G401.6 (cell line): ENCODE results near the gene TMEM198.
A peak's percentile ranks its signal among the peaks of the same experiment; 100 is the strongest.

Experiments
- FAIRE-seq: peaks from 2 replicates; lab custom pipeline; 2012; peaks lifted over from hg19 to GRCh38; lab: Jason Lieb, UNC

The TMEM198 gene, protein sequence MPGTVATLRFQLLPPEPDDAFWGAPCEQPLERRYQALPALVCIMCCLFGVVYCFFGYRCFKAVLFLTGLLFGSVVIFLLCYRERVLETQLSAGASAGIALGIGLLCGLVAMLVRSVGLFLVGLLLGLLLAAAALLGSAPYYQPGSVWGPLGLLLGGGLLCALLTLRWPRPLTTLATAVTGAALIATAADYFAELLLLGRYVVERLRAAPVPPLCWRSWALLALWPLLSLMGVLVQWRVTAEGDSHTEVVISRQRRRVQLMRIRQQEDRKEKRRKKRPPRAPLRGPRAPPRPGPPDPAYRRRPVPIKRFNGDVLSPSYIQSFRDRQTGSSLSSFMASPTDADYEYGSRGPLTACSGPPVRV

GRCh38 chr2:219543596-219544358 lies at the start of gene TMEM198, which contains the start of gene CHPF:
Gene TMEM198 (plus strand): TSS chr2:219544028. CDS start chr2:219544728, 700 bp downstream.
Gene CHPF (minus strand): TSS chr2:219543809. CDS start chr2:219543538, 271 bp downstream.
- peak; percentile 99 for FAIRE-seq

GRCh38 chr2:219494952-219495530 lies 48.8 kb upstream of the TMEM198 start:
- no peak for FAIRE-seq

DNA sequence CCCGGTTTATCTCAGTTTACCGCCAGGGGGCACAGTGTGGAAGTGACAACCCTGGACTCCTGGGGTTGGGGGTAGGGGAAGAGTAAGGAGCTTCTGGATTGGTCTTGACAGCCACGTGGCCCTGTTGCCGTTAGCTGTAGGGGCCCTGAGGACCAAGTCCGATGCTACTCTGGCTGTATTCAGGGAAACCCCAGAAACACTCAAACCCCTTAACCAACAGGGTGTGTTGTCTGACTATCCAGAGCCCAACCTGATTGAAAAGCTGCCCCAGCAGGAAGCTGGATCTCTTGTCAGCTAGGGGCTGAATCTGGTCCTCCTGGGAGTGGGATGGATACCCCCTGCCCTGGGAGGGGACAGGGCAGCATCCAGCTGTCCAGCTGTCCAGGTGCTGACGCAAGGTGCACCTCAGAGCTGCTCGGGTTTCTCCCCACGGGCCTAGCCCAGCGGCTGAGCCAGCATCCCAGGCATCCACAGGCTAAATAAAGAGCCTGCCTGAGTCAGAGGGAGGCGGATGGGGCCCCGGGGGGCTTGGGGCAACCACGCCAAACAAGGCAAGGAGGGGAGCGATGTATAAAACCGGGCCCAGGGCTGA lies 48.2 kb upstream of the TMEM198 start:
- peak; percentile 91 for FAIRE-seq

DNA sequence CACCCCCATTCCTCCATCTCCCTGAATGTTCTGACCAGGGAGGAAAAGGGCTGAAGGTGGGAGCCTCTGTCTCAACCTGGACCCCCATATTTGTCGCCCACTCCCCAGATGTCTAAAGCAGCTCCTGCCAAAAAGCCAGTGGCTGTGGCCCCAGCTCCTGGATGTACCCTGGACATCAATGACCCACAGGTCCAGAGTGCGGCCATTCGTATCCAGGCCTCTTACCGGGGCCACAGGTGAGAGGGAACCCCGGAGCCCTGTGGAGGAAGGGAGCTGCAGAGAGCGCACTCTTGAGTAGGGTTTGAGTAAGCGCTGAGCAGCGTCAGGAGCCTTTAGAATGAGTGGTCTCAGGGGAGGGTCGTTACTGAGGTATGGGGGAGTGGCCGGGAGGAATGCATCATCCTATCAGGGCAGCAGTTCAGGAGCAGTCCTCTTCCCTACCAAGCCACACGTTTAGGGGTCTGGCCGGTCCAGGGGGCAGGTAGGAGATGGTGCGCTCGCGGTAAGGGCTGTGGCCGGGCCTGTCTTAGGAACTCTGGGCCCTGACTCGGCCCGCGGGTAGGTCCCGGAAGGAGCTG lies 47.5 kb upstream of the TMEM198 start:
- no peak for FAIRE-seq

GRCh38 chr2:219496825-219497494 lies 46.9 kb upstream of the TMEM198 start:
- FAIRE-seq = no peak

GRCh38 chr2:219497495-219498279 lies 46.1 kb upstream of the TMEM198 start:
- no peak for FAIRE-seq

DNA sequence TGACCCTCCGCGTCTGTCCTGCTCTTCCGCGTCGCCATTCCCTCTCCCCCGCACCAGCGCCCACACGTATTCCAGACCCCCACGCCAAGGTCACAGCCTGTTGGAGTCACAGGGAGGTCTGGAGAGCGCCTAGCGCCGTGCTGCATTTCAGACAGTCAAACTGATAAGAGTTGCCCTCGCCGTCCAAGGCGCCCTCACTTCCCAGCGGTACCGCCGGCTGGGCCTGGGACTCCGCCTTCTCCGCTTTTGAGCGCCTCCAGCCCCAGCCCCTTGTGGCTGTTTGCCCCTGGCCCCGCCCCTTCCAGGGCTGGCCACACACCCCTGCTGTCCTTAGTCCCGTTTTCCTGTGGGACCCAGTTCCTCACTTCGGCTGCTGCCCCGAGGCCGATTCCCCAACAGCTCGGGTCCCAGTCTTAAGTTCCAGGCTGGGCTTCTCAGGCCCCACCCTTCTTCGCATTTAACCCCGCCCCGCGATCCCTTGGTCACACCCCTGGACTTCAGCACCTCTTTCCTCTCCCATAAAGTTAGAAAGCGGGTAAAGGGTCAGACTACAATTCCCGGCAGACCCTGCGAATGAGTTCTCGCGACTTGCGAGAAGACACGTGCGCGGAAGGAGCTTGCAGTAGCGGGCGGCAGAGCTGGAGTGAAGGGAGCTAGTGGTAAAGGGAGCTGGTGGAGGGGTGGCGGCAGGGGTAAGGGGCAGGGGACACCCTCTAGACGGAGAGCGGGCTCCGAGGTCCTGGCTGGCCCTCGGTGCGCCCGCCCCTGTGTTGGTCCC lies 45.4 kb upstream of the TMEM198 start, which contains the start of gene GMPPA:
TSS of gene GMPPA (plus strand) at position 612 of the 778 bp plus-strand sequence. CDS start 1,085 bp downstream, outside the sequence.
- FAIRE-seq = peak; percentile 98

DNA sequence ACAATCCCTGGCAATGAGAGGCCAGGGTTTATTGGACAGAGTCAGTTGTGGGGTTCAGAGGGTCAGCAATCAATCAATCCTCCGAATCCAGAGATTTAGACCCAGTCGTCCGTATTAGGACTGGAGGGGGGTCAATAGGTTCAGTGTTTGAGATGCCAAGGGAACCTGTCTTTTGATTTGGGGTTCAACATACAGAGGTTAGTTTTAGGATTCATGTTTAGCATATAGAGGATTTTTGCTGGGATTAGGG lies 44.8 kb upstream of the TMEM198 start:
- no peak for FAIRE-seq

GRCh38 chr2:219499555-219499954 lies 44.3 kb upstream of the TMEM198 start:
- no peak for FAIRE-seq

- peak; percentile 46 for FAIRE-seq
Observed at GRCh38 chr2:219500135-219500534, 43.7 kb upstream of the TMEM198 start.

DNA sequence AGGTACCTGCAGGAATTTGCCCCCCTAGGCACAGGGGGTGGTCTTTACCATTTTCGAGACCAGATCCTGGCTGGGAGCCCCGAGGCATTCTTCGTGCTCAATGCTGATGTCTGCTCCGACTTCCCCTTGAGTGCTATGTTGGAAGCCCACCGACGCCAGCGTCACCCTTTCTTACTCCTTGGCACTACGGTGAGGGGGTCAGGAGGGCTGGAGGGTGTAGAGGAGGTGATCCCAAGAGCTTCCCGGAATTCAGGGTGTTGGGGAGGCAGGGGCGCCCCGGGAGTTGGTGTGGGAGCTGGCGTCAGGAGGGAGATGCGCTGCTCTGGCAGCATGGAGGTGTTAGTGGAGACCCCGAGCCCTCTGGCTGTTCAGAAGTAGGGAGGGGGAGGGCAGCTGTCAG lies 42.0 kb upstream of the TMEM198 start:
- no peak for FAIRE-seq

DNA sequence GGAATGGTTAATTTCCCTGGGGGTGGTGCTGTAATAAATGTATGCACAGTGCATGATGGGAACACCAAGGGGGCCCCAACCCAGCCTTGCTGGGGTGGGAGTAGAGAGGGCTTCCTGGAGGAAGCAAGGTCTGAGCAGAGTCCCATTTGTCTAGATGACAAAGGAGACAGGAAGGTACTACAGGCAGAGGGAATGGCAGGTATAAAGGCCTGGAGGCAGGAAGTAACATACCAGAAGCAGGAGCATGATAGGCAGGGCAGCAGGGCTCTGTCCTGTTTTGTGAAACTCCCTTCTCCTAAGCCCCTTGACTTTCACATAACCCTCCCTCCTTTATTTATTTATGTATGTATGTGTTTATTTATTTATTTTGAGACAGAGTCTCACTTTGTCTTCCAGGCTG lies 41.2 kb upstream of the TMEM198 start:
- no peak for FAIRE-seq

DNA sequence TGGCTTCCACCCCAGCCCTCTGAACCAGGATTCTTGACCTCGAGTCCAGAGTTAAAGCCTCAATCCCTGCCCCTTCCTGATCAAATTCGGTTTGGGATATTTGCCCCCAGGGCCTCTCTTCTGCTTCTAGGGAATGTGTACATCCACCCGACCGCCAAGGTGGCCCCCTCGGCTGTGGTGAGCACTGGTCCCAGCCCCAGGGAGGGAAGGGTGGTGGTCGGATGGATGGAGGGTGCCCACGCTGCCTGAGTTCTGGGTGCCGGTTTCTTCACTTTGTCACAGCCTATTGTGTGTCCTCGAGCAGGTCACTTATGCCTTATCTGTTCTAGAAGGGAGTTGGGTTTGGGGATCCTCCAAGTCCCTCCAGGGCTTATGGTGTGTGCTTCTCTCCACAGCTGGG lies 38.2 kb upstream of the TMEM198 start:
- FAIRE-seq = no peak

GRCh38 chr2:219506153-219506801 lies 37.6 kb upstream of the TMEM198 start:
- FAIRE-seq = no peak

DNA sequence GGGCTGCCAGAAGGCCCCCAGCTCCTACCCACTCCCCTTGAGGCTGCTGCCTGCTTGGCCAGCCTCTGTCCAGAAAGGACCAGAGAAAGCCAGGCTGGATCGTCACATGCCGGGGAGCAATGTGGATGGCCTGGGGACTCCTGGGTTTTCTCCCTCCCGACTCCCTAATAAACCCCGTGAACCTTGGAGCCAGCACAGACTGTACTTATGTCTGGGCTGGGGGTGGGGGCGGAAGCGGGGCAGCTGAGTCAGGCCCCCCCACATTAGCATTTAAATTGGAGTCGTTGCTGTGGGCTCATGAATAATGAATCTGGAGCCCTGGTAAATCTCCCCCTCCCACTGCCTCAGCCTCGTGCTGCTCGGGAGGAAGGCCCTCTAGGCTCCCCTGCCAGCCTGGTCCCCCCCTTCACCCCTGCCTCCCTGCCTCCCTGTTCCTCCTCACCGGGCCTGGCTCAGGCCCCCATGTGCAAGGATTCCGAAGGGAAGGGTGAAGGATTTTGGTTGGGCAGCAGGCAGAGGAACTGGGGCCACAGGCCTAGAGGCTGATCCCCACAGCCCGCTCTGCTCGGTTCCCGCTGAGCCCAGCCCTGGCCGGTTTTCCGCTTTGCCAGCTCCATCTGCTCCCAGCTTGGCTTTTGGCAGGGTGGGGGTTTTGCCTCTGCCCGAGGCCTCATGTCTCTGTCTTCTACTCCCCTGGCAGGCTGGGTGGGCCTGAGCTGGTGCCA lies 36.9 kb upstream of the TMEM198 start:
- no peak for FAIRE-seq

DNA sequence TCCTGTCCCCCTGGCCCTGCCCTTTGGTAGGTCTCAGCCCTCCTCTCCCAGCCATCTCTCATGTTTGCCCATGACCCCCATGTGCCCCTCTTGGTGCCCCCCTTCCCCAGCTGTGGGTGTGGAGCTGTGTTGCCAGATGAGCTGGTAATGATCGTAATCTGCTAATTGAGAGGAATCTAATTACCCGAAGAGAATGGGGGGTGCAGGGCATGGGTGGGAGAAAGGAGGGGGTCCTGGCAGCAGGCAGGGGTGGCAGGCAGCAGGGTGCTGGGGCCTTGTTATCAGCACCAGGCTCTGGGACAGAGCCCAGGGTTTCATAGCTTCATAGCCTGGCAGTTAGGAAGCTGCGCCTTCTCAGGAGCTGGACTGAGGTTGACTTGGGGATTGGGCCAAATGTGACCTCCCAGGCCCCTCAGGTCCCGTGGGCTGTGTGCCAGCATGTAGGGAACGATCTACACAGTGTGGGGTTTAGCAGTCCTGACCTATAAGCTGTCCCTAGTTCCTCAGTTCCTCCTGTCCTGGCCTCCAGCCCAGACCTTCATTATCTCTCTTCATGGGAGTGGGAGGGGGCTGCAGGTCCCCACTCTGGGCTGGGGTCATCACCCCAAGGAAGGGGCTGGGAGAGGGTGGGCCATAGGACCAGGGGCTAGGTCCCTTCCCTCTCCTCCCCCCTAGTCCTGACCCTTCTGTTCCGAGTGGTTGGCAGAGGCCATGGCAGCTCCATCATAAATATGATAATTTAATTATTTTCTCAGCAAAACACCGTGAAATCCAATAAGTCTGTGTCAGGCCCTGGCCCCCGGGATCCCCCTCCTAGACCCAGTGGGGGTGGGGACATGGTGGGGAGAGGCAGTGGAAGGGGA lies 36.0 kb upstream of the TMEM198 start:
- FAIRE-seq = no peak

GRCh38 chr2:219508444-219508734 lies 35.4 kb upstream of the TMEM198 start:
- no peak for FAIRE-seq
